Adrenal gland (tissue), 5 donors: Measurements from ENCODE around the gene APBA2.

ENCODE experiments used
- POLR2A ChIP-seq, 2 donors: fragments of 450-650 bp; IDR thresholded peaks; one replicate each; pipeline ENCODE4 v1.6.1; 2017; ENCODE audit warnings: antibody characterized with exemption in 2 of 2, mild to moderate bottlenecking in 2 of 2, moderate library complexity in 1 of 2
- TF ChIP-seq, protein P1 (sequence below), 6 experiments: fragments of 450-650 bp in 4 of 6; fragments of 200-600 bp in 2 of 6; sonication (generic) in 1 of 6; IDR thresholded peaks; 1 replicate in 5 of 6; 2 replicates in 1 of 6; pipeline versions ENCODE4 v1.5.1 to v1.8.0; 2016 to 2021; ENCODE audit warnings: antibody characterized with exemption in 6 of 6, mild to moderate bottlenecking in 2 of 6, moderate library complexity in 1 of 6
- donor health status: DM: no; HTN: no; CAD: no.

DNA sequence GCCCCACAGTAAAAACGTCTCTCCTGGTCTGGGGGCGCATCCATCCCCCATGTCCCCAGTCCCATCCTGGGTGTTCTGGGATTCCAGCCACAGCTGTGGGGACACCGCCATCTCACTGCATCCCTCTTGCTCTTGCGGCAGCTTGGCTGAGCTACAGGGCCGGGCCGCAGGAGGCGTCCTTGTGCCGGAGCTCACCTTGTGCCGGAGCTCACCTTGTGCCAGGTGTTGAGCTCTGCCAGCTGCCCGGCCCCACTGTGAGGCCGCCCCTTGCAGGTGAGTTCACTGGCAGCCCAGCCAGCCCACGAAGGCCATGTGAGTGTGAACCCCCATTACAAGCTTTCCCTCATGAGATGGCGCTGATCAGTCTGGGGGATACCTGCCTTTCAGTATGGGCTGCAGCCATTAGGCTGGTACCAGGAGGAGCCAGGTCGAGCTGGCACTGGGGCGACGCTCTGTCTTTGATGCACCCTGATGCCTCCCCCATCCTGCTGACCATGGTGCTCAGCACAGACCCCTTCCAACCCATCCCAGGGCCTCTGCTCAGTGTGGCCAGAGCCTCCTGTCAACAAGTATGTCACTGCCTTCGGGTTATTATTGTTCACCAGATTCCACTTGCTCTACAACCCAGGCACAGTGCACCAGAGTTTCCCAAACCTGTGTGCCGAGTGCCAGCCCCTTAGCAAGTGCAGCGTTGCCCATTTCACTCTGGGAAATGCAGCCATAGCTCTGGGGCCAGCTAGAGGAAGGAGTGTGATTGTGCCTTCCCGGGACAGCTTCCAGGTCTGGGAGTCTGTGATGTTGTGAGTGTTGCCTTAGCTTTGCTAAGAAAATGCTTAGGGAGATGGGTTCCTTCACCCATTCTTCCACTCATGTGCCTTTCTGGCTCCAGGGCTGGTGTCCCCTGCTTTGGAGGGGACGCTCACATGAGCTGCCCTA is 105.7 kb downstream of the APBA2 start:
- TF ChIP-seq, protein P1, sequence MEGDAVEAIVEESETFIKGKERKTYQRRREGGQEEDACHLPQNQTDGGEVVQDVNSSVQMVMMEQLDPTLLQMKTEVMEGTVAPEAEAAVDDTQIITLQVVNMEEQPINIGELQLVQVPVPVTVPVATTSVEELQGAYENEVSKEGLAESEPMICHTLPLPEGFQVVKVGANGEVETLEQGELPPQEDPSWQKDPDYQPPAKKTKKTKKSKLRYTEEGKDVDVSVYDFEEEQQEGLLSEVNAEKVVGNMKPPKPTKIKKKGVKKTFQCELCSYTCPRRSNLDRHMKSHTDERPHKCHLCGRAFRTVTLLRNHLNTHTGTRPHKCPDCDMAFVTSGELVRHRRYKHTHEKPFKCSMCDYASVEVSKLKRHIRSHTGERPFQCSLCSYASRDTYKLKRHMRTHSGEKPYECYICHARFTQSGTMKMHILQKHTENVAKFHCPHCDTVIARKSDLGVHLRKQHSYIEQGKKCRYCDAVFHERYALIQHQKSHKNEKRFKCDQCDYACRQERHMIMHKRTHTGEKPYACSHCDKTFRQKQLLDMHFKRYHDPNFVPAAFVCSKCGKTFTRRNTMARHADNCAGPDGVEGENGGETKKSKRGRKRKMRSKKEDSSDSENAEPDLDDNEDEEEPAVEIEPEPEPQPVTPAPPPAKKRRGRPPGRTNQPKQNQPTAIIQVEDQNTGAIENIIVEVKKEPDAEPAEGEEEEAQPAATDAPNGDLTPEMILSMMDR (IDR thresholded peaks at IDR 0.05), result no peak
- TF ChIP-seq POLR2A (IDR thresholded peaks at IDR 0.05), result no peak
